ENCODE data around the gene FMNL3.

Gene FMNL3

DNA sequence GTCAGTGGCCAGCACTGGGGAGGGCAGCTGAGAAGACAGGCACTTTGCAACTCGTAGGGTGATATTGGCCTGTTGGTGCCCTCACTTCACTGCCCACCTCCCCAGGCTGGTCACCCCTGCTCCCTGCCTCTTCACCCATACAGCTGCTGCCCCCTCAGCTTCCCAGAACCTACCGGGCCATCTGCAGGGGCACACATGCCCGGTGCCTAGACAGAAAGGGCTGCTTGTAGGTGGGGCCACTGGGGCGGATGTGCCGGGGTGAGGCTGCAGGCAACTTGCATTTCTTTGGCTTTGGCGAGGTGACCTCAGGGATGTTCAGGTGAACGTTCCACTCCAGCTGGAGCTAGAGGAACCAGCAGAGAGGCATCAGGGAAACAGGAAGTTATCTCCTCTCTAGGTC lies 118.9 kb downstream of the FMNL3 start:
- DNase-seq = no peak

DNA sequence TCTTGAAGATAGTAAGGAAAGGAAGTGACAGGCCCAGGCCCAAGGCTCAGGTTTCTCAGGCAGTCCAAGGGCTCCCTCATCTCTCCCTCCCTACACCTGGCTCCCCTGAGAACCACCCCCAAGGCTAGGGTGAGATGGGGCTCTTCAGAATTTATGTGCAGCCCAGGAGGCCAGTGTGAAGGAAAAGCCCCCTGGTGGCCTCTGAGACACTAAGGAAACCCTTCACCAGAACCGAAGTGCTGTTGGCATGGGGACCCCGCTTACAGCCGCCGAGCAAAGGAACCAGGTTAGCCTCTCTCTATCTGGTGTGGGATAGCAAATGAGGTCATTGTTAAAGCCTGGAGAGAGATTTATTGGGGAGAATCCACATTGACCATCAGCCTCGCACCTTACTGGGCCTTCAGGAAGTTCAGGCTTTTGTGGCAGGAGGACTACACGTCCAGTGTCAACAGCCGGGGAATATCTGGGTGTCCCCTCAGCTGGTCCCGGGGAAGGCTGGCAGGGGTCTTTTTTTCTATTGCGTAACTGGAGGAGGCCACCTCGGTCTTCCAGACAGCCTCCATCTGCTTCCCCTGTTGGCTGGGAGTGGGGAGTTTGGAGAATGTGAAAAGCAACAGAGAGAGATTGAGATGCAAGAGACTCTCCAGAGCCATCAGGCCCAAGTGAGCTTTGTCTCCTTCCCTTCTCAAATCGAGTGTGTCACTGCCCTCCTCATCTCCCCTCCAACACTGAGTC lies 119.9 kb downstream of the FMNL3 start:
- no peak for DNase-seq

Data from NCI-H1436 treated with DMSO at 0.1 percent for 48 hours (cell line).